OCI-LY1 (cell line): ENCODE measurements around the gene HIBADH.

Experiments used
- EZH2 ChIP-seq: fragments of 200-600 bp; sonication (generic), shearing (Covaris generic); IDR thresholded peaks from 2 replicates; pipeline ENCODE4 v1.8.0; 2017; ENCODE audit warnings: borderline replicate concordance, mixed run types, mild to moderate bottlenecking, antibody characterized with exemption, low read length, moderate library complexity, mixed read lengths
- TF ChIP-seq, protein P1 (sequence below): fragments of 200-600 bp; sonication (generic), shearing (Covaris generic); IDR thresholded peaks from 2 replicates; pipeline ENCODE4 v1.5.1; 2017; ENCODE audit warnings: mild to moderate bottlenecking, antibody characterized with exemption, low read length, moderate library complexity, mixed read lengths

DNA sequence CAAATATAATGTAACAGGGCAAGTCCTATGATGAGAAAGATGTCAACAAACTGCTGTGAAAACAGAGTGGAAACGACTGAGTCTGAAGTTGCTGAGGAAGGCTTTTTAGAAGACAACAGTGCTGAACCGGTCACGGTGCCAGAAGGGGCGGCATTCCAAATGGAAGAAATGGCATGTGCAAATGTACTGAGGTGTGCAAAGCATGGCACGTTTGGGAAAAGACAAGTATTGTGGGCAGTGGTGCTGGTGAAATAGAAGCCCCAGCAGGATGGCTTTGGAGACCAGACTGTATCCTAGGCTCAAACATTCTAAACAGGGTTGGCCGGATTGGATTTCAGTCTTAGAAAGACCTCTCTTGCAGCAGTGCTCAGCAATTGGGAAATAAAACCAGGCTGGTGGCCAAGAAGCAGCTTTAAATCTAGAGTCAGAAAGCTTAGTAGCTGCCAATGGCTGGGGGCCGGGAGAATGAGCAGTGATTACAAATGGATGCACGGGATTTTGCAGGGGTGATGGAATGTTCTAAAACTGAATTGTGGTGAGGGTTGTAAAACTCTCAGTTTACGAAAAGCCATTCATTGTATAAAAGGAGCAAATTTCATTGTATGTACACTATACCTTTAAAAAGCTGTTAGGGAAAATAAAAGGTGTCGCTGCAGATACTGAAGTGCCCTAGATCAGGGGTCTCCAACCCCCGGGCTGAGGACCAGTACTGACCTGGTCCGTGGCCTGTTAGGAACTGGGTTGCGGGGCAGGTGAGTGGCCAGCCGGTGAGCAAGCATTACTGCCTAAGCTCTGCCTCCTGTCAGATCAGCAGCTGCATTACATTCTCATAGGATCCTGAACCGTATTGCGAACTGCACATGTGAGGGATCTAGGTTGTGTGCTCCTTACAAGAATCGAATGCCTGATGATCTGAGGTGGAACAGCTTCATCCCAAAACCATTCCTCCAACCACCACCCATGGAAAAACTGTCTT, 141.6 kb downstream of the HIBADH start:
- TF ChIP-seq, protein P1, sequence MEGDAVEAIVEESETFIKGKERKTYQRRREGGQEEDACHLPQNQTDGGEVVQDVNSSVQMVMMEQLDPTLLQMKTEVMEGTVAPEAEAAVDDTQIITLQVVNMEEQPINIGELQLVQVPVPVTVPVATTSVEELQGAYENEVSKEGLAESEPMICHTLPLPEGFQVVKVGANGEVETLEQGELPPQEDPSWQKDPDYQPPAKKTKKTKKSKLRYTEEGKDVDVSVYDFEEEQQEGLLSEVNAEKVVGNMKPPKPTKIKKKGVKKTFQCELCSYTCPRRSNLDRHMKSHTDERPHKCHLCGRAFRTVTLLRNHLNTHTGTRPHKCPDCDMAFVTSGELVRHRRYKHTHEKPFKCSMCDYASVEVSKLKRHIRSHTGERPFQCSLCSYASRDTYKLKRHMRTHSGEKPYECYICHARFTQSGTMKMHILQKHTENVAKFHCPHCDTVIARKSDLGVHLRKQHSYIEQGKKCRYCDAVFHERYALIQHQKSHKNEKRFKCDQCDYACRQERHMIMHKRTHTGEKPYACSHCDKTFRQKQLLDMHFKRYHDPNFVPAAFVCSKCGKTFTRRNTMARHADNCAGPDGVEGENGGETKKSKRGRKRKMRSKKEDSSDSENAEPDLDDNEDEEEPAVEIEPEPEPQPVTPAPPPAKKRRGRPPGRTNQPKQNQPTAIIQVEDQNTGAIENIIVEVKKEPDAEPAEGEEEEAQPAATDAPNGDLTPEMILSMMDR, result no peak
- TF ChIP-seq EZH2, result no peak
